Measurements from ENCODE around the gene MMP24. TPM values are rescaled to one million over a fixed set of nuclear protein-coding genes. Genes with fewer than 3 reads are reported as not detected.
A peak's percentile ranks its signal among the peaks of the same experiment; 100 is the strongest.
"Not testable (repeated sequence)": the region's sequence is repeated elsewhere in the genome, so short reads cannot be mapped to it uniquely, and the experiment has no call there.

MMP24 gene
- 1 to 10 TPM; 1.5 to 2.4 (median 2.2) TPM for polyA plus RNA-seq (ENCODE audit: insufficient read length in 4 of 4)

DNA sequence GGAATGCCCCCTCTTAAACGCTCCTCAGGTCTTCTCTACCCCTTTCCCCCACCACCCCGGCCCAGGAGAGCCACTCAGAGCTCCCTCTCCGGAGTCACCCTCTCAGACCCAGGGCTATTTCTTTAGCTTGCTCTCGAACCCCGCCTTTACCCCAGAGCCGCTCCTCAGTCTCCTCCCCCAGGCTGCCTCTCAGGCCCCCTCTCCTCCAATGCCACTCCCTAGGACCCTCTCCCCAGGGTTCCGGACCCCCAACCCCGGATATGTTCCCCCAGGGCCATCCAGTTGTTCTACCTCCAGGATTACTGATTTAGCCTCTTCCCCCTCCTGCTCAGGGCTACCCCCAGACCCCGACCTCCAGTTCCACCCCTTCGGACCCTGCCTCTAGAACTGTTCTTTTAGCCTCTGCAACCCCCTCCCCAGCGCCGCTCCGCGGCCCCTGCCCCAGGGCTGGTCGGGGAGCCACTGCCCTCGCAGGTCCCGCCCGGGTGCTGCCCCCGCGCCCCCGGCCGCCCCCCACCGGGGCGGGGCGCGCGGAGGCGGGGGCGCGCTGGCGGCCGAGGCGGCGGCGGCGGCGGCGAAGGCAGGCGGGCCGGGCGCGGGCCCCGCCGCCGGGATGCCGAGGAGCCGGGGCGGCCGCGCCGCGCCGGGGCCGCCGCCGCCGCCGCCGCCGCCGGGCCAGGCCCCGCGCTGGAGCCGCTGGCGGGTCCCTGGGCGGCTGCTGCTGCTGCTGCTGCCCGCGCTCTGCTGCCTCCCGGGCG lies at the start of gene MMP24:
MMP24 (plus strand) TSS at position 565 of the 758 bp plus-strand sequence; CDS start at position 614, 49 bp downstream.
- DNase-seq (ENCODE audit: low read depth in 4 of 4, low spot score in 3 of 4), result no peak

DNA sequence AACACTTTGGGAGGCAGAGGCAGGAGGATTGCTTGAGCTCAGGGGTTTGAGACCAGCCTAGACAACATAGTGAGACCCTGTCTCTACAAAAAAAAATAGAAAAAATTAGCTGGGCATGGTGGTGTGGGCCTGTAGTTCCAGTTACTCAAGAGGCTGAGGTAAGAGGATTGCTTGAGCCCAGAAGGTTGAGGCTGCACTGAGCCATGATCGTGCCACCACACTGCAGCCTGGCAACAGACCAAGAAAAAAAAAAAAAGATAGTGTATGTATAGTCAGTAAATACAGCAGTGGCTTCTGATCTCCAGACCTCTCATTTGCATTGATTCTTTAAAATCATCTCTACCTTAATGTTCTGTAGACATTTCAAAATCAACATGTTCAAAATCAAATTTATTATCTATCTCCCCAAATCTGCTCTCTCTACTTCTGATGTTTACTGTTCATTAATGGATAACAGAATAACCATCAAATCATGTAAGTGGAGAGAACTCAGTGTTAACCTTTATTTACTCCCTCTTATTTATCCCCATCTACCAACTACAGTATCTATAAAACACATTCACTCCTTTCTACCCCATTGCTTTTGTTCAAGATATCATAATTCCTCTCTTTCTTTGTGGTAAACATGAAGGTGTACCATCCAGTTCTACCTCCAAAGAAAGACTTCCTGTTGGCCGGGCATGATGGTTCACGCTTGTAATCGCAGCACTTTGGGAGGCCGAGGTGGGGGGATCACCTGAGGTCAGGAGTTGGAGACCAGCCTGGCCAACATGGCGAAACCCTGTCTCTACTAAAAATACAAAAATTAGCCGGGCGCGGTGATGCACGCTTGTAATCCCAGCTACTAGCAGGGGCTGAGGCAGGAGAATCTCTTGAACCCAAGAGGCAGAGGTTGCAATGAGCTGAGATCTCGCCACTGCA lies 46.9 kb upstream of the MMP24 start:
- no peak for DNase-seq (ENCODE audit: low read depth in 4 of 4, low spot score in 3 of 4)

DNA sequence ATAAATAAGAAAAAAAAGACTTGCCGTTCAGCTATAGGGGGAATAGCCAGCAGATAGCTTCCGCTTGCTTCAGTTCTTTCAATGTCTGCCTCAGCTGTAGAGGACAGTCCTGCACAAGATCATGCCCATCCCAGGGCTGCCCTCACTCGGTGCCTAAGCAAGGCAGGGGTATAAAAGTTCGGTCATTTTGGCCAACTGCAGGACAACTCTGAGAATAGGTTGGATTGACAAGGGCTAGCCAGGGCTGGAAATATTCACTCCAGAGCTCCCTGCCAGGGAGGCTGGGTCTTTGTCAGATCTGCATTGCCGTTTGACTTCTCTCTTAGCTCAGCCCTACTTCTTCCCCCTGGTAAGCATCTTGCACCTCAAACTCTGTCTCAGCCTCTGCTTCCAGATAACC lies 46.2 kb upstream of the MMP24 start:
- DNase-seq (ENCODE audit: low read depth in 4 of 4, low spot score in 3 of 4), result no peak

DNA sequence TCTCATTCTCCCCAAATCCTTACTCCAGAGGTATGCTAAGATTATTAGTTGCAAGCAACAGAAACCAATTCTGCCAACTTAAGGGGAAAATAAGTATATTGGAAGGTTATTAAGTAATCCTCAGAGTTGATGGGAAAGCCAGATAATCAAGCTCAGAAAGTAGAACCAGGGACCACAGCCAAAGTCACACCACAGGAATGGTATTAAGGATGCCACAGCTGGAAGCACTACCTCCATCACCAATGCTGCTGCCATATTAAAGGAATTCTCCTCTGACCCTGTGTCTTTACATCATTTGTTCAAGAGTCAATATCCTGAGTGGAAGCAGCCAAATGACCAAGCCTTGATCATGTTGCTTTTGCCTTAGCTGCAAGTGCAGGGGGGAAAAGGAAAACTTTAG lies 44.8 kb upstream of the MMP24 start:
- no peak for DNase-seq (ENCODE audit: low read depth in 4 of 4, low spot score in 3 of 4)

DNA sequence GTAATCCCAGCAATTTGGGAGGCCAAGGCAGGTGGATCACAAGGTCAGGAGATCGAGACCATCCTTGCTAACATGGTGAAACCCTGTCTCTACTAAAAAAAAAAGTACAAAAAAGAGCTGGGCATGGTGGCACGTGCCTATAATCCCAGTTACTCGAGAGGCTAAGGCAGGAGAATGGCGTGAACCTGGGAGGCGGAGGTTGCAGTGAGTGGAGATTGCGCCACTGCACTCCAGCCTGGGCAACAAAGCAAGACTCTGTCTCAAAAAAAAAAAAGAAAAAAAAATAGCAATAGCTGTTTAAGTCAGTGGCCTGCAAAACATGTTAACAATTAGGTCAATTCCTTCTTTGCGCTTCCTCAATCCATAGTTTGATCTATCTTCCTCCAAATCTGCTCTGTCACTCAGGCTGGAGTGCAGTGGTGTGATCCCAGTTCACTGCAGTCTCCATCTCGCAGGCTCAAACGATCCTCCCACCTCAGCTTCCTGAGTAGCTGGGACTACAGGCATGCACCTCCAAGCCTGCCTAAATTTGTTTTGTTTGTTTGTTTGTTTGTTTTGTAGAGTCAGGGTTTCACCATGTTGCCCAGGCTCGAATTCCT lies 39.7 kb upstream of the MMP24 start:
- DNase-seq (ENCODE audit: low read depth in 4 of 4, low spot score in 3 of 4), result not testable (repeated sequence)

DNA sequence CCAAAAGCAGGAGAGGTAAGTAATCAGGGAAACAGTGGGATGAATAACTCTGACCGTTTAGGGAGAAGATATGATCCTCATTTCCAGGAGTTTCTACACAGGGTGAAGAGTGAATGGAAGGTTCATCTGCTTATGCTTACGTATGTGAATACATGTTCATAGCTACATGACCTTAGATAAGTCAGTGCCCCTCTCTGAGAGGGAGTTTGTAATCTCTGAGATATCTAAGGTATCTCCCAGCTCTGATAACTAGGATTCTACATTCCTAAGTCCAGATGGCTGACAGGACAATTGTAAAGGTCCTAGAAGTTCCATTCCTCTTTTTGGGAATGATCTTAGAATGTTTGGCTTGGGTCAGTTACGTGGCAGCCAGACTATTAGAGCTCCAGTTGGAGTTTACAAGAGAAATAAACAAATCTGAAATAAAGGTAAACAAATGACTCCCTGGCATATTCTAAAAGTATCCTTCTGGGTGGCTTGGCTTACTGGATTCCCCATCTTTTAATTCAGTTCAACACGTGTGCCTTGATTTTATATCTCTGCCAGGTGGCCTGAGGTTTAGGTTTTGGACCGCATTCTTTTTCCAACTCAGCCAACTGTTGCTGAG lies 38.8 kb upstream of the MMP24 start:
- DNase-seq (ENCODE audit: low read depth in 4 of 4, low spot score in 3 of 4), result no peak

DNA sequence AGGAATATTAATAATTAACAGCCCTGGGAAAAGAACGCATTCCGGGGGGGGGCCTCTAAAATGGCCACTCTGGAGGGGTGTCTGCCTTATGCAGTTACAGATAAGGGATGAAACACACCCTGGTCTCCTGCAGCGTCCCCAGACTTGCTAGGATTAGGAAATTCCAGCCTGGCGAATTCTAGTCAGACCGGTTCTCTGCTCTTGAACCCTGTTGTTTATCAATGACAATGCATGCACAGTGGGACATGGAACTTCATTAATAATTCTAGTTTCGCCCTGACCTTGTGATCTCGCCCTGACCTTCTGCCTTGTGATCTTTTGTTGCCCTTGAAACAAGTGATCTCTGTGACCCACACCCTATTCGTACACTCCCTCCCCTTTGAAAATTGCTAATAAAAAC lies 37.3 kb upstream of the MMP24 start:
- not testable (repeated sequence) for DNase-seq (ENCODE audit: low read depth in 4 of 4, low spot score in 3 of 4)

DNA sequence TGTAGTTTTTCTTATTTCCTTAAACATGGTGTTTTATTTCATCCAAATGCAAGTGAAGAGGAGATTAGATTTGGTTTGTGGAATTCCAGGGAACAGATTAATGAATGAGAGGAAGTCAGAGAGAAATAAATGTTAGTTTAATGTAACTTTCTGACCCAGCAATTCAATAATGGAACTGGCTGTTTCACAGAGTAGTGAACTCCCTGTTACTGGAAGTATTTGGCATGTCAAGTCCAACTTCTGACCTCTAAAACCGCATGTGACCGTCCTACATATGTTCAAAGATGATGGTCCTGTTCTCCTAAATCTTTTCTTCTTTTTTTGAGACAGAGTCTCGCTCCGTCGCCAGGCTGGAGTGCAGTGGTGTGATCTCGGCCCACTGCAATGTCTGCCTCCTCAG lies 35.9 kb upstream of the MMP24 start:
- DNase-seq (ENCODE audit: low read depth in 4 of 4, low spot score in 3 of 4), result no peak

DNA sequence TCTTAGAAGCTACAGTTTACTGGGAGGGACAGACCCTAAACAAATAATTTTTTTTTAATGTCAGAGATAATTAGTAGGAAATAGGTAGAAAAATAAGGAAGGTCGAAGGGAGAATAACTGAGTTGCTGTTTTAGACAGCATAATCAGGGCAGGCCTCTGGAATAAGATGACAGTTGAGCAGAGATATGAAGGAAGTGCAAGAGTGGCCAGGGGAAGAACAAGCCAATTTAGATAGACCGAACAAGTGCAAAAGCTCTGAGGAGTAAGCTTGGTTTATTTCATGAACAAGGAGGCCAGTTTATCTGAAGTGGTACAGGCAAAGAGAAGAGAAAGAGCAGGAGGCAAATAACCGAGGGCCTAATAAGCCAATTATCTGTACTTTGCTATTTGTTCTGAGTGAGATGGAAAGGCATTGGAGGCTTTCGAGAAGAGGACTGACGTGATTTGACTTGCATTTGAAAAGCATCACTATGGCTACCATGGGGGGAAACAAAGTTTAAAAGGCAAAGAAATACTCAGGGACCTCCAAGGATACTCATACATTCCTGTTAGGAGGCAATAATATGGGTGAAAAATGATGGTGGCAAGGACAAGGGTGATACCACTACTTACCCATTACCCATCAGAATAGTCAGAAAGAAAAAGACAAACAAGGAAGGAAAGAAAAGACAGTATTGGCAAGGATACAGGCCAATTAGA lies 34.9 kb upstream of the MMP24 start:
- DNase-seq (ENCODE audit: low read depth in 4 of 4, low spot score in 3 of 4), result no peak

DNA sequence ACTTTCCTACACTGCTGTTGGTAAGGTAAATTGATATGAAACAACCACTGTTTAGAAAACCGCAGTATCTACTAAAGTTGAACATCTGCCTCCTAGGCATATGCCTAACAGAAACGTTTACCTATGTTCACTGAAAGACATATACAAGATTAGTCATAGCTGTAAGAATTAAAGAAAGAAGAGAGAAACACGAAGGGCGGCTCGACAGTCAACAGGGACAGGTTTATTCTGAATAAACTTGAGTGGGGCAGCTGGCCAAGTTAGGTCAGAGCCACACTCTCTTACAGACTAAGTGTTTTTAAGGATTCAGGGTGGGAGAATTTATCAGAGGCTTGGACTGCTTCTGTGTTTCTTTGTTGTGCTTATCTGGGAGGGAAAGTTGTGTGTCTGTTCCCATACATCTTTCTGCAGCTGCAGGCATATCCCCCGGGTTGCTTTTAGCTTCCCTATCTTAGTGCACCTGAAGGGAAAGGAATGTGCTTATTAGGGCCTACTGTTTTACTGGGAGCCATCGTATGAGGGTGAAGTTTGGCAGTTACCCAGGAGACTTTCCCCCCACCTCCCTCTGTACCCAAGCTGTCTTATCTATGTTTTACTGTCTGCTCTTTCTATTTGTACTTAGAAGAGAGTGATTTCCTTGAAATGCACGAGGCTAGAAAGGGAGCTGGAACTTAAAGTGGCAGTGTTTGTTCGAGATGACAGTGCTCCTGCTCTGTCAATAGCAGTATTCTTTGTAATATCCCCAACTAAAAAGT lies 34.2 kb upstream of the MMP24 start:
- DNase-seq (ENCODE audit: low read depth in 4 of 4, low spot score in 3 of 4), result no peak

DNA sequence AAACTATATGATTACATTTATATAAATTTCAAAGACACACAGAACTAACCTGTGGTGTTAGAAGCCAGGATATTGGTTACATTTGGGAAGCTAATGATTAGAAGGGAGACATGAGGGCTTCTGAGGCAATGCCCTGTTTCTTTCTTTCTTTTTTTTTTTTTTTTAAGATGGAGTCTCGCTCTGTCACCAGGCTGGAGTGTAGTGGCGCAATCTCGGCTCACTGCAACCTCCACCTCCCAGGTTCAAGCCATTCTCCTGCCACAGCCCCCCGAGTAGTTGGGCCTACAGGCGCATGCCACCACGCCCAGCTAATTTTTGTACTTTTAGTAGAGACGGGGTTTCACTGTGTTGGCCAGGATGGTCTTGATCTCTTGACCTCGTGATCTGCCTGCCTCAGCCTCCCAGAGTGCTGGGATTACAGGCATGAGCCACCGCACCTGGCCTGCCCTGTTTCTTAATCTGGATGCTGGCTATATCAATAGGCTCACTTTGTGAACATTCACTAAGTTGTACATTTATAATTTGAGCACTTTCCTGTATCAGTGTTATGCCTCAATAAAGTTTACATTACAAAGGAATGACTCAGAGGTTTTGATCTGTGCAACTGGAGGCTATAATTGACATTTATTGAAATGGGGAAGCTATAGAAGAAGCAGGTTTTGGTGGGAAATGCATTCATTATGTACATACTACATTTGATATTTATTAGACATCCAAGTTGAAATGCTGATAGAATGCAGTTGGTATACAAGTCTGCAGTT lies 33.3 kb upstream of the MMP24 start:
- DNase-seq (ENCODE audit: low read depth in 4 of 4, low spot score in 3 of 4), result not testable (repeated sequence)

DNA sequence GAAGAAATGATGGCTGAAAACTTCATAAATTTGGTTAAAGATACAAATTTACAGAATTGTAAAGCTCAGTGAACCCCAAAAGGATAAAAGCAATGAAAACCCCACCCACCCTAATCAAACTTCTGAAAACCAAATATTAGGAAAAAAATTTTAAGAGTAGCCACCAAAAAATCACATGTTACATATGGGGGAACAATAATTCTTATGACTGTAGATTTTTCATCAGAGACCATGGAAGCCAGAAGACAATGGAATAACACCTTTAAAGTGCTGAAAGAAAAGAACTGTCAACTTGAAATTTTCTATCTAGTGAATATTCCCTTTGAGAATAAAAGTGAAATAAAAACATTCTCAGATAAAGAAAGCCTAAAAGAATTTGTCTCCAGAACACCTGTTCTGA lies 30.2 kb upstream of the MMP24 start:
- DNase-seq (ENCODE audit: low read depth in 4 of 4, low spot score in 3 of 4), result no peak

DNA sequence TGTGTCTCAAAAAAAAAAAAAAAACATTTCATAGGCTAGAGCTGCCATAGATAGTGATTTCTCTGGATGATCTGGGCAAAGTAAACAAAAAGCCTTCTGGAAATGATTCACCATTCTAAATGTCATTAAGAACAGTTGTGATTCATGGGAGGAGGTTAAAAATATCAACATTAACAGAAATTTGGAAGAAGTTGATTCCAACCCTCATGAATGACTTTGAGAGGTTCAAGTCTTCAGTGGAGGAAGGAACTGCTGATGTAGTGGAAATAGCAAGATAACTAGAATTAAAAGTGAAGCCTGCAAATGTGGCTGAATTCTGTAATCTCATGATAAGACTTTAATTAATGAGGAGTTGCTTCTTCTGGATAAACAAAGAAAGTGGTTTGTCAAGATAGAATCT lies 26.8 kb upstream of the MMP24 start:
- no peak for DNase-seq (ENCODE audit: low read depth in 4 of 4, low spot score in 3 of 4)

DNA sequence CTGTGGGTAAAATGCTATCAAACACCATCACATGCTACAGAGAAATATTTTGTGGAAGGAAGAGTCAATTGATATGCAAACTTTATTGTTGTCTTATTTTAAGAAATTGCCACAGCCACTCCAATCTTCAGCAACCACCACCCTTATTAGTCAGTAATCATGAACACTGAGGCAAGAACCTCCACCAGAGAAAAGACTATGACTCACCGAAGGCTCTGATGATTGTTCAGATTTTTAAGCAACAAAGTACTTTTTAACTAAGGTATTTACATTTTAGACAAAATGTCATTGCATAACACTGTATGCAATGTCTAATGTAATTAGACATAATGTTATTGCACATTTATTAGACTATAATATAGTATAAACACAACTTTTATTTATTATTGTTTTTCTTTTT lies 26.2 kb upstream of the MMP24 start:
- no peak for DNase-seq (ENCODE audit: low read depth in 4 of 4, low spot score in 3 of 4)

DNA sequence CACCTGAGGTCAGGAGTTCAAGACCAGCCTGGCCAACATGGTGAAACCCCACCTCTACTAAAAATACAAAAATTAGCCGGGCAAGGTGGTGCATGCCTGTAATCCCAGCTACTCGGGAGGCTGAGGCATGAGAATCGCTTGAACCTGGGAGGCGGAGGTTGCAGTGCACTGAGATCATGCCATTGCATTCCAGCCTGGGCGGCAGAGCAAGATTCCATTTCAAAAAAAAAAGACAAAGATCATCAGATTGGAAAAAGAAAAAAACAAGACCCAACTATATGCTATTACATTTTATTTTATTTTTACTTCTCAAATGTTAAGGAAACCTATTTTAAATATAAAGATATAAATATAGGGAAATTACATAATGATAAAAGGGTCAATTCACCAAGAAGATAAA lies 25.0 kb upstream of the MMP24 start:
- not testable (repeated sequence) for DNase-seq (ENCODE audit: low read depth in 4 of 4, low spot score in 3 of 4)

DNA sequence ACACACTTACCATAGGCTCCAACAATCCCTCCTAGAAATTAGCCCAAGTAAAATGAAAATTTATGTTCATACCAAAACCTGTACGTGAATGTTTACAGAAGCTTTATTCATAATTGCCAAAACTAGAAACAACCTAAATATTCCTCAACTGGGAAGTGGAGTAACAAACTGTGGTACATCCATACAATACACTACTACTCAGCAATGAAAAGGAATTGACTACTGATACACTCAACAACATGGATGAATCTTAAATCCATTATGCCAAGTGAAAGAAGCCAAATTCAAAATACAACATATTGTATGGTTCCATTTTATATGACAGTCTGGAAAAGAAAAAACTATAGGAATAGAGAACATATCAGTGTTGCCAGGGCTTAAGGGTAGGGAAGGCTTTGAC lies 19.7 kb upstream of the MMP24 start:
- no peak for DNase-seq (ENCODE audit: low read depth in 4 of 4, low spot score in 3 of 4)

DNA sequence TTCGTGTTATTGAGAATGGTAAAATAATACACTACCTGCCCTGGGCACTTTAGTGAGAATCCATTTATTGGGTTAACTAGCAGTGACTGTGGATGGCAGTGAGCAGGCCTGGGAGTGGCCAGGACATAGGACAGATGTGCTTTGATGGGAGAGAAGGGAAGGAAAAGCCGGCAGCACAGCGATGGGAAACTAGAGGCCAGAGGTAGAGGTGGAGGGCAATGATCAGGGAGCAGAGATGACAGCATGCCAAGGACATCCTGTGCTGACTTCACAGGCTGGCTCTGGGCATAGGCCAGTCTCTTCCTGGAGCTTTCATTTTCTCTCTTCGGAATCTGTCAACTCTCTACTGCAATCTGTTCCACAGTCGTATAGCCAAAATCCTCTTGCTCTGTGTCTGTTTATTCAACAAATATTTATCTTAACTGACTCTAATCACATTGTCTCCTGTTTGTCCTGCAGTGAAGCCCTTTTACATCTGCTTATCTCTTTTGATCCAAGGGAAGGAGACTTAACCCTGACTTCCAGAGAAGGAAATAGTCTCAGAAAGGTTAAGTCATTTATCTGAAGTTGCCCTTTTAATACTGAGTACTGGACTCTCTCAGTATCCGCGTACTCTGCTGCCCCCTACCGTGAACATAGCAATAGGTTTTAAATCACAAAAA lies 18.4 kb upstream of the MMP24 start:
- DNase-seq (ENCODE audit: low read depth in 4 of 4, low spot score in 3 of 4), result peak; percentile 38 to 61 (median 46)

Measured in left renal pelvis (tissue), 4 donors.